Mammary epithelial cell (primary cell): ENCODE data around the gene C9orf85.

Experiments
- EZH2 ChIP-seq: IDR thresholded peaks from 2 replicates; pipeline ENCODE4 v1.6.1; 2012; ENCODE audit warnings: low read length, inconsistent platforms, borderline replicate concordance
- TF ChIP-seq, protein P1 (sequence below), 2 donors: IDR thresholded peaks in 1 of 2; conservative IDR thresholded peaks in 1 of 2; 2 replicates each; pipeline ENCODE4 v1.5.1; 2011 to 2012; ENCODE audit warnings: inconsistent platforms in 2 of 2, low read length in 2 of 2, mild to moderate bottlenecking in 2 of 2, control low read depth in 1 of 2, low read depth in 1 of 2; ENCODE audit not compliant: insufficient read depth in 1 of 2; ENCODE audit errors: extremely low read depth in 1 of 2

DNA sequence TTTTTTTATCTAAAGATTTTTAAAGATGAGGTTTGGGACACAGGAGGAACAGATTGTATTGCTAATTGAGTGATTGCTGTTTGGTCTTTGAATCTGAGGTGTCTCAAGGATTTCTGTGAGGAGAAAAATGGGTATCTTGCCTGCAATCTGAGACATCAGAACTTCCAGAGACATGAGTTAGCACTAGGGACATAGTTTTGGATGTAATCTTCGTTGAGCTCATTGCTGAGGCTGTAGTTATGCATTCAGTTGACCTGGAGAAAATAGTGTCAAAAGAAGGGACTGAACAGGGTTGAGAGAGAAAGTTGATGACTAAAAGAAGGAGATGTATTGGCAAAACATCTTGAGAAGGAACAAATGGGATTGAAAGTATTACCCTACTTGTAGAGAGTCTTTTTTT lies 24.6 kb downstream of the C9orf85 start:
- TF ChIP-seq, protein P1, sequence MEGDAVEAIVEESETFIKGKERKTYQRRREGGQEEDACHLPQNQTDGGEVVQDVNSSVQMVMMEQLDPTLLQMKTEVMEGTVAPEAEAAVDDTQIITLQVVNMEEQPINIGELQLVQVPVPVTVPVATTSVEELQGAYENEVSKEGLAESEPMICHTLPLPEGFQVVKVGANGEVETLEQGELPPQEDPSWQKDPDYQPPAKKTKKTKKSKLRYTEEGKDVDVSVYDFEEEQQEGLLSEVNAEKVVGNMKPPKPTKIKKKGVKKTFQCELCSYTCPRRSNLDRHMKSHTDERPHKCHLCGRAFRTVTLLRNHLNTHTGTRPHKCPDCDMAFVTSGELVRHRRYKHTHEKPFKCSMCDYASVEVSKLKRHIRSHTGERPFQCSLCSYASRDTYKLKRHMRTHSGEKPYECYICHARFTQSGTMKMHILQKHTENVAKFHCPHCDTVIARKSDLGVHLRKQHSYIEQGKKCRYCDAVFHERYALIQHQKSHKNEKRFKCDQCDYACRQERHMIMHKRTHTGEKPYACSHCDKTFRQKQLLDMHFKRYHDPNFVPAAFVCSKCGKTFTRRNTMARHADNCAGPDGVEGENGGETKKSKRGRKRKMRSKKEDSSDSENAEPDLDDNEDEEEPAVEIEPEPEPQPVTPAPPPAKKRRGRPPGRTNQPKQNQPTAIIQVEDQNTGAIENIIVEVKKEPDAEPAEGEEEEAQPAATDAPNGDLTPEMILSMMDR (conservative IDR thresholded peaks at IDR 0.05 in 1 of 2, IDR thresholded peaks at IDR 0.05 in 1 of 2; ENCODE audit: extremely low read depth in 1 of 2, insufficient read depth in 1 of 2, low read depth in 1 of 2, low read length in 2 of 2): no peak
- no peak for TF ChIP-seq EZH2
